Activated CD8-positive, alpha-beta memory T cell treated with anti-CD3 and anti-CD28 coated beads, Interleukin-2, amount 50 U/mL, for 1 hour (primary cell): ENCODE results near the gene HPCAL1.

Experiments
- DNase-seq: peaks from one replicate; pipeline ENCODE4 v3.0.0-alpha.2; 2020; ENCODE audit errors: extremely low read depth

HPCAL1 gene

DNA sequence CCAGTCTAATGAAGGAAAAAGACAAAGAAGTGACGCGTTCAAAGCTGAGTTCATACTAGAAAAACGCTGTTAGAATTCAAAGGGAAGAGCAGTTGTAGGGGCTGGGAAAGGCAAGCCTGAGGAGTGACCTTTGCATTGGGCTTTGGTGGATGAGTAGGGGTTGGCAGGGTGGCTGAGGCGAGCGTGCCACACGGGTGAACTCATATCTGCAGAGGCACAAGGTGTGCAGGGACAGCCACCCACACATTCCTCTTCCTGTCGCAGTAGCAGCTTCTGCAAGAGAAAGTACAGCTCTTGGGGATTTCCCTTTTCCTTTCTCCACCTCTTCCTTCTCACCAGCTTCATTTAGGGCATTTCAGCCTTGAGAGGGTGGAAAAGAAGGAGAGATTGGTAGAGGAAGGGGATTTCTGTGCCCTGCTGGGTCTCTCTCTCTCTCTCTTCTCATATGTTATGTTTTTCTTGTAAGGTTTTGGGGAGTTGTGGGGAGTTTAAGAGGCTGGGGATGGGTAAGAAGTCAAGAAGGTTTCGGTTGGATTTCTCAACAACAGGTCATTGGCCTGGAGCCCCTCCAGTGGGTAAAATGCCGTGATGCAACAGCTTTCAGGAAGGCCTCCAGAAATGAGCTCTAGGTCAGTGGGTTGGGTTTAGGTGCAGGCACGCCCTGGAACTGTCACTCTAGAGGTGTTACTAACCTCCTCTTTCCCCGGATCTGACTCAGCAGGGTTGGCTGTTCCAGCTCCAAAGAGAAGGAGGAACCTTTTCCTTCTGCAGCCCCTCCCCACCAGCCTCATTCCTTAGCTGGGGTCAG lies 105.3 kb downstream of the HPCAL1 start:
- DNase-seq, result peak; percentile 30

DNA sequence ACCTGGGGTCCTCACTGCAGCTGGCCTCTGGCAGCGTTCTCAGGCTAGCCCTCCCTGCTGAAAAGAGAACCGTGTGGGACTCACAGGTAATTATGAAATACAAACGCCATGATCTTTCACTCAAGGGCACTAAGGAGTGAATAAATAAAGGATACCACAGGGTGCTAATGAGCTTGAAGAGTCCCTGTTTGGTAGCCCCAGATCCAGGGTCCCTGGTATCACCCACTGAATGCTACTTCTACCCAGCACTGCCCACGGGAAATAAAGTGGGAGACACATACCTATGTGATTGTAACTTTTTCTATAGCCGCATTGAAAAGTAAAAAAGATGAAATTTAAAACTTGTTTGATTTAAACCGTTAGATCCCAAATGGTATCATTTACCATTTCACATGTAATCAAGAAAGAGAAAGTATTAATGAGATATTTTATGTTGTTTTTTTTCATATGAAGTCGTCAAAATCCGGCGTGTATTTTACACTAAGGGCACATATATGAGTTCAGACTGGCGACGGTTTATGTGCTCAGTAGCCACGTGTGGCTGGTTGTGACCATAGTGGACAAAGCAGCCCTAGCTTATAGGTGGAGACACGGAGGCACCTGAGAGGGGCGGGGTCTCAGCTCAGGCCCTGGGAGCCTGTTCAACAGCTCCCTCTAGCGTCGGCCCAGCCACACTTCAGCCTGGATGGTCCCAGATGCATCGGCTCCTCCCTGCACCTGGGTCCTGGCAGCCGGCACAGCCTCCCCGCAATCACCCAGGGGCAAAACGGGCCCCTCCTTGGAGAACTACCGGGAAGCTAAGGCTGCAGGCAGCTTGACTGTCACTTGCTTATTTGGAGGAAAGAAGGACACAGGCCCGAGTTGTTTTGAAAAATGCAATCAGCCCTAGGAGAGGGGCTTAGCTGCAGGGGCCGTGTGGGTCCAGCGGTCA lies 106.2 kb downstream of the HPCAL1 start:
- DNase-seq, result peak; percentile 43

DNA sequence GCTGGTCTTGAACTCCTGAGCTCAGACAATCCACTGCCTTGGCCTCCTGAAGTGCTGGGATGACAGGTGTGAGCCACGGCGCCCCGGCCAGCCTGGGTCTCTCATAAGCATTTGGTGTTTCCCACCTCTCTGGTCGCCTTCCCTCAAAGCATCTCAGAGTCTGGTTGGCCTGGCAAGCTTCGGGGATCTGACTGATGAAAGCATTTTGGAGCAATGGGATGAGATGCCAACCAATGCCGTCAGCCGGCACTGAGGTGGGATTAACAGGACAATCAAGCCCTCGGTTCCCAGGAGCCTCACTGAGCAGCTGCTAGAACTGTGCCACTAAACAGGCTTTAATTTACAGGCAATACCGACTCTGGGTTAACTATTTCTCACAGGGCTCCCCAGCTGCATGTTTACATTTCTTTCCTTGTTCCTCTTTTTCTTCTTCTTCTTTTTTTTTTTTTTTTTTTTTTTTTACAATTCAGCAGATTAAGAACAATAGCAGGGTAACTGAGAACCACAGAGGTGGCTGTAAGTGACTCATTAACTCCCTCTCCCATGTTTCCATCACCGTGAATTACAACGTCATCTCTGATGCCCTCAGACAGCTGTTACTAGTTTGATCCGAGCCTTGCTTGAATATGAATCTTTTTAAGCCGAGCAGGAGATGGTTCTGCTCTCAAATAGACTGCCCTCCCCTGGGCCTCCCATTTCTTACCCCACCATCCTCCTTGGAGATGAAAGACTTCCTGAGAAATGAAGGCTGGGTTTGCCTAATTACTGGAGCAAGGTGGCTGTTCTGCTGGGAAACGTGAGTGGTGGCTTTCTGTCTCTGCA lies 107.5 kb downstream of the HPCAL1 start:
- no peak for DNase-seq

DNA sequence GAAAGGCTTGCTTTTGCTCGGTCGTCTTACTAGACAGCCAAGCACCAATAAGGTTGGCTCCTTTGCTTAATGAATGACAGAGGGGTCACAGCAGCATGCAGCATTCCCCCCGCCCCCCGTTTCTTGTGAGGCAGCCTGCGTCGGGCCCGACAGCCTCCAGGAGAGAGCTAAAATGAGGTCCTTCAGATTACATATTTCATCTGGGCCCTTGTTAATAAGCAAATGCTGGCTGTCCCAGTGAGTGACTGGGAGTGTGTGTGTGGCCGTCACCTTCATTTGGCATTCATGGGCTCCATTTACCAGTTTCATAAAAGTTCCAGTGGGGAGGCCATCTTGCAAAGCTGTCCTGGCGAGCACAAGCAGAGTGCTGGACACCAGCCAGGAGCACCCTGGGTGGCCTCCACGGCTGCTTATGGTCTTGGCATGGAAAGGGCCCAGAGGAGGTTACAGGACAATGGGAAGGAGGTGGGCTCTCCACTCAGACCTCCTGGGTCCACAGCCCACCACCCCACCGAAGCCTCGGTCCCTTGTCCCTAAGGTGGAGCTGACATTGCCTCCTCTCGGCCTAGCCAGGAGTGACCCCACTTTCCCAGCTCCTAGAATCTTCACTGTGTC lies 108.2 kb downstream of the HPCAL1 start:
- no peak for DNase-seq

DNA sequence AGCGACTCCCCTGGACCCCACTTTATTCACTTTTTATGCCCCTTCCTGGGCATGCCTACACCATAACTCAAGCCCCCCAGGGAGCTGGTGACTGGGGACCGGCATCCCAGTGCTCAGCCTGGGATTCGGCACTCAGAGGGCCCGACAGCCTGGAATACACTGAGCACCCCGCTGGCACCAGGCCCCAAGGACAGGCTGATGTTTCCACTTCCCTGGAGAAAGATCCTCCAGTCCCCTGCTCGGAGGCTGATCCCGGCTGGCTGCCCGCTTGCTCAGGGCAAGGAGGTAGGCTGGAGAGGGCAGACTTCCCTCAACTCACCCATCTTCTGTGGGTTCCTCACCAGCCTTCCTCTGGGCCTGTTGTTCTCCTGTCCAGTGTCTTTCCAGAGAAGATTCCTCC lies 108.9 kb downstream of the HPCAL1 start:
- no peak for DNase-seq

DNA sequence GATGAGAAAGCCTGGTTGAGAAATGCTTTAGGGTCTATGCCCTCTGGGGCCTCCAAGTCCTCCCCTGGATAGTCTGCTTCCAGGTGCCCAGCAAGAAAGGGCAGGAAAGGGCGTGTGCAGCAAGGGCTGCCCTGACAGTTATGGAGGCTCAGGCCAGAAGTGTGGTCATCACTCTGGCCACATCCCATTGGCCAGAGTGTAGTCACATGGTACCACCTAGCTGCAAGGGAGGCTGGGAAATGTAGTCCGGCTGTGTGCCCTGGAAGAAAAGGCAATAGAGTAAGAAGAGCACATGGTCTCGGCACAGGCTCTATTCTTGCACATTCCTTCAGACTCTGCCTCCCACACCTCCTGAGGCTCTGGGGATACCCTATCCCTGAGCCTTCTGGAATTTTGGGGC lies 109.7 kb downstream of the HPCAL1 start:
- no peak for DNase-seq

DNA sequence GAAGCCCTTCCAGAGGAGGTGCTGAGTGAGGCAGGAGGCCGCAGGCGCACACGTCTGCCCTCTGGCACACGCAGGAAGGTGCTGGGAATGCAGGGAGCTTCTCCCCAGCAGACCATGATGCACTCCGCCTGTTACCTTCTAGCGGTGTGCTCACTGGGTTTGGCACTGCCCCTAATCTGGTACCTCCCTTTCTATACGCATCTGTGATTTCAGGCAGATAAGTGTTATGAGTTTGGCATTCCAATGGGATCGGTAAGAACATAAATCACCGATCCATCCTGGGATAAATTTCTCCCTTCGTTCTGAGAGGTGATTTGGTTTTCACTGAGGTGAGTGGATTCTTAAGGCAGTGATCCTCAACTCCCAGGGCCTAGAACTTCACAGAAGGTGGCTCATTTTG lies 110.8 kb downstream of the HPCAL1 start:
- no peak for DNase-seq

DNA sequence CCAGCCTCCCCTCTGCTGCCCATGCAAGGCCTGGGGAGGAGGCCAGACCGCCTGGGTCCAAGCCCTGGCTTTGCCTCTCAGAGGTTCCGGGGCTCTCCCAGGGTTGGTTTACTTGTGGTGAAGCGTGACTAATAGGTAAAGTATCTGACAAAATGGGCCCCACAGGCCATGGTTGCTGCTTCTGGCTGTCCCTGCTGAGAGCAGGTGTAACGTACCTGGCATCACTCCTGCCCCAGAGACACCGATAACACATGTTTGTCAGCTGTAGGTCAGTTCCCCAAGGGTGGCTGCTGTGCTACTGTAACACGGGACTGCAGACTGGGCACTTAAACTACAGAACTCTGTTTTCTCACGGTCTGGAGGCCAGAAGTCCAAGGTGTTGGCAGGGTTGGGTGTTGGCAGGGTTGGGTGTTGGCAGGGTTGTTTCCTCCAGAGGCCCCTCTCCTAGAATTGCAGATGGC lies 111.3 kb downstream of the HPCAL1 start:
- DNase-seq, result no peak

DNA sequence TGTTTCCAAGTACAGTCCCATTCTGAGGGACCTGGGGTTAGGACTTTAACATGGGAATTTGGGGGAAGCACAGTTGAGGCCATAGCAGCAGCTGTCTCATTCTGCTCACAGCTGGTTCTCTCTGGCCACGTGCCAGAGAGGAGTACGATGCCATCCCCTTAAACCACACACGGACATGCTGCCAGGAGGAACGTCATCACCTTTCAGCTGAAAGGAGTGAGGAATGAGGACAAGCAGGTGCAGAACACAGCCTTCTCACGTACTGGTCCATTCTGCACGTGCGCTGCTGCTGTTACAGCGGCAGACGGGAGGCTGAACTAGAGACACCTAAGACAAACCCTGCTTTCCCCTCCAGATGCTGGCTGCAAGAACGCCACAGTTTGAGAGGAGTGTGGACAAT lies 111.9 kb downstream of the HPCAL1 start:
- DNase-seq, result no peak

DNA sequence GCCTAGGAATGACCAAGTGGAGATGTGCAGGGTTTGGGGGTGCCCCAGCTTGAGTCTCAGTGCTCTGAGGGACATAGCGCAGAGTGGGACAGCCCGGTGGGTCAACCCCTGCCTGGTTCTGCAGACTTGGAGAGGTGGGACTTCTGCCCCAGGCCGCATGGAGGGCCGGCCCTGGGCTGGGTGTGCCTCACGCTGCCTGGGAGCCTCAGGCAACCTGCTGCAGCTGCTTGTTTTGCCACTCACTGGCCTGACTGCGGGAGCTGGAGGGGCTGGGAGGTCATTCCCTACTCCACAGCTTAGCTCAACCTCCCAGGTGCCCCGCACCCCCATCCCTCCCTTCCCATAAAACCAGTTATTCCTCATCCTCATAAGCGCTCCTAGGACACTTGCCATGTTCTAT lies 112.3 kb downstream of the HPCAL1 start:
- DNase-seq, result no peak

DNA sequence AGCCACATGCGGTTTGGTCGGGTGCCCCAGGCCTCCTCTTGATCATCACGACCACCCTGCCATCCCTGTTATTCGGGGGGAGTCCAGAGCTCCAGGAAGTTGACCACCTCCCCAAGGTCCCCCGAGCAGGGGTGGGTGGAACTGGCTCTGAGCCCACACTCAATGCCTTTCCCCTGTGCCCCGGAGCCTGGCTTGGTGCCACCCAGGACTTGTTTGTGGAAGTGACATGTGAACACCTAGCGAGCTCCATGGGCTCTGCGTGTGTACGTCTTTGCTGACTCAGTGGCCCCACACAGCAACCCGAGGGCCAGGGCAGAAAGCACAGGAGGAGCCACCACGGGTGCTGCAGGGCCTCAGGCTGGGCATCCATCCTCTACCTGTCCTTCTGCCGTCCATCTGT lies 112.9 kb downstream of the HPCAL1 start:
- DNase-seq, result no peak

DNA sequence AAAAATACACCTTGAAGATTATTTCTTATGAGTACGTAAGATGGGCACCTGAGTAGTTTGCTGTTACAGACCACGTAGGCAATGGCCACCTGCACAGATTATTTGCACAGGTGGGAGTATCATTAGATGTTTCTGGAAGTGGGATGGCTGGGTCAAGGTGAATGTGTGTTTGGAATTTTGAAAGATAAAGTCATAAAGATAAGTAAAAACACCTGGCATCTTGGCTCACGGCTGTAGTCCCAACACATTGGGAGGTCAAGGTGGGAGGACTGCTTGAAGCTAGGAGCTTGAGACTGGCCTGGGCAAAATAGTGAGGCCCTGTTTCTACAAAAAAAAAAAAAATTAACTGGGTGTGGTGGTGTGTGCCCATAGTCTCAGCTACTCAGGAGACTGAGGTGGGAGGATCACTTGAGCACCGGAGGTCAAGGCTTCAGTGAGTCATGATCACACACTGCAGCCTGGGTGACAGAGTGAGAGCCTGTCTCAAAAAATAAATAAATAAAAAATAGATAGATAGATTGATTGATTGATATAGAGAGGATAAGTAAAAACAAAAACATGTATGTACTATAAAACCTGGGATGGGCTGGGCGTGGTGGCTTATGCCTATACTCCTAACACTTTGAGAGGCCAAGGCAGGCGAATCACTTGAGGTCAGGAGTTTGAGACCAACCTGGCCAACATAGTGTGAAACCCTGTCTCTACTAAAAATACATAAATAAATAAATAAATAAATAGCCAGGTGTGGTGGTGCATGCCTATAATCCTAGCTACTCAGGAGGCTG lies 115.0 kb downstream of the HPCAL1 start:
- no peak for DNase-seq

DNA sequence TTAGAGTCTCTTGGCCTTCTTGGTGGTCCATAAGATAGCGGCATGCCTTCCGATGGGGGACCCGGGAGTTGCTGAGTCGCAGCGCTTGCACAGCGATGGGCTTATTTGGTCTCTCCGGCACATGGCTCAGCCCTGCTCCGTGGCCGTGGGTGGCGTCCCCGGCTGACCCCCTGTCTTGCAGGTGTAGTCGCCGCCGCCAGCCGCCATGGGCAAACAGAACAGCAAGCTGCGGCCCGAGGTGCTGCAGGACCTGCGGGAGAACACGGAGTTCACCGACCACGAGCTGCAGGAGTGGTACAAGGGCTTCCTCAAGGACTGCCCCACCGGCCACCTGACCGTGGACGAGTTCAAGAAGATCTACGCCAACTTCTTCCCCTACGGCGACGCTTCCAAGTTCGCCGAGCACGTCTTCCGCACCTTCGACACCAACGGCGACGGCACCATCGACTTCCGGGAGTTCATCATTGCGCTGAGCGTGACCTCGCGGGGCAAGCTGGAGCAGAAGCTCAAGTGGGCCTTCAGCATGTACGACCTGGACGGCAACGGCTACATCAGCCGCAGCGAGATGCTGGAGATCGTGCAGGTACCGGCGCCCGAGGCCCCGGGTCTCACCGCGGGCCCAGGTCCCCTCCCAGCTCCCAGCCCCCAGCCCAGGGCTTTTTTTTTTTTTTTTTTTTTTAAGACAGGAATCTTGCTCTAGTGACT lies 117.0 kb downstream of the HPCAL1 start:
- DNase-seq, result no peak

DNA sequence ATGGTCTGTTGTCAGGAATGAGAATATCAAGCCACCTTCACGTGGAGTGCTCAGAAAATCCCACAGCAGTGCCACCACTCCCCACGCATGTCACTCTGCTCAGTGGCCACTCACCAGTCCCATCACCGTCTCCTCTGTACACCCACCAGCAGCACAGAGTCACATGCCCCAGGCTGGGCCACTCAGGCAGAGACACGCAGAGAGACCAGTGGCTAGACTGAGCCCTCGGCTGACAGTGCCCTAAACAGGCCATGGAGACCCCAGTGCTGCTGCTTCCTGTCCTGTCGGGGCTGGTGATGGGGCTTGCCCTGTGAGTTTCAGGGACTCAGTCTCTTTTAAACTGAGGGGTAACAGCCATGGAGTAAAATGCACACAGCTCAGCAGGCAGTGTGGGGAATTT lies 119.5 kb downstream of the HPCAL1 start:
- DNase-seq, result no peak

DNA sequence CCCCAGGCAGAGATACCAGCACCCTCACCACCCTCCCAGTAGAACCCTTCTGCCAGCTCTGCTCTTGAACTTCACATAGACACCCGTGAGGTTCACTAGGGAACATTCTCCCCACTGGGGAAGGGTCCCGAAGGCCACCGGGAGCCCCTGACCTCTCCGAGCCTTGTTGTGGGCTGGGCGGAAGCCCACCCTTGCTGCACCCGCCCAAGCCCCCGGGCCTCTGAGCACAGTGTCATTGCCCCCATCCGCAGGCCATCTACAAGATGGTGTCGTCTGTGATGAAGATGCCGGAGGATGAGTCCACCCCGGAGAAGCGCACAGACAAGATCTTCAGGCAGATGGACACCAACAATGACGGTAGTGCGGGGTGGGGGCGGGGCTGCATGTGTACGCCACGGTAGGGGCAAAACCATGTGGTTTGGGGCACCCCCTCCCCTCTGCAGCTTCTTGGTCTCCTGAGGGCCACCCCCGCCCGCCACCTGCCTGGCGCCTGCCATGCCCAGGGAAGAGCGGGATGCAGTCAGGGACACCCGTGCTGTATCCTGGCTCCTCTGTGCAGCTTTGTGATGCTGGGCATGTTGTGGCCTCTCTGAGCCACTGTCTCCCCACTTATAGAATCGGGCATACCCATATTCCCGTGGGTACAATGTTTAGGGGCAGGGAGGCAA lies 120.2 kb downstream of the HPCAL1 start:
- no peak for DNase-seq

DNA sequence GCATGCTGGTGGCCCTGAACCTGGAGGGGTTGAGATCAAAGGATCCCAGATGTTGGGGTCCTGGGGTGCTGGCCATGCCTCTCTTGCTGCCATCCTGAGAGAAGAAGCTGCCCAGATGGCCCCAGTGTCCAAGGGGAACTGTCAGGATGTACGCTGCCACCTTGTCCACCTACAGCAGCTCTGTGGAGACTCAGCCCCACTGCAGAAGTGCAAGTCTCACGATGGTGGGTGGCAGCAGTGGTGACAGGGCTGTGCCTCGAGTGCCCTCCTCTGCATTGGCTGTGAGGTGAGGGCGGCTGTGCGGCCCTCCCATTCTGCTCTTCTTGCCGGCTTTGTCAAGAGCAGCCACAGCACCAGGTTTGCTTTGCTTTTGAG lies 120.7 kb downstream of the HPCAL1 start:
- DNase-seq, result no peak

DNA sequence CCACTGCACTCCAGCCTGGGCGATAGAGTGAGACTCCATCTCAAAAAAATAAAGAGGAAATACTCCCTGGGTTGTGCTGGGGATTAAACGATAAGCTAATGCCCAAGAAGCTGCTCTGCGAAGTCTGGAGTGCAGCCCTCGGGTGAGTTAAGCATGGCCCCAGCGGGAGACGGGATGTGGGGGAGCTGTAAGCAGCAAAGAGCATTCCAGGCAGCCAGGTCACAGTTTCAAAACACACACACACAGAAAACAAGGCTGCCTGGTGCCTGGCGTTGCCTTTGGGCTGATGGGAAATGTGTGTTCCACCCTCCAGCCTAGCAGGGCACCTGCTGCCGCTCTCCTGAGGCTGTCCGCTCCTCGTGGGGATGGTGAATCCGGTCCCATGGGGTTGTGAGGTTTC lies 121.3 kb downstream of the HPCAL1 start:
- no peak for DNase-seq

DNA sequence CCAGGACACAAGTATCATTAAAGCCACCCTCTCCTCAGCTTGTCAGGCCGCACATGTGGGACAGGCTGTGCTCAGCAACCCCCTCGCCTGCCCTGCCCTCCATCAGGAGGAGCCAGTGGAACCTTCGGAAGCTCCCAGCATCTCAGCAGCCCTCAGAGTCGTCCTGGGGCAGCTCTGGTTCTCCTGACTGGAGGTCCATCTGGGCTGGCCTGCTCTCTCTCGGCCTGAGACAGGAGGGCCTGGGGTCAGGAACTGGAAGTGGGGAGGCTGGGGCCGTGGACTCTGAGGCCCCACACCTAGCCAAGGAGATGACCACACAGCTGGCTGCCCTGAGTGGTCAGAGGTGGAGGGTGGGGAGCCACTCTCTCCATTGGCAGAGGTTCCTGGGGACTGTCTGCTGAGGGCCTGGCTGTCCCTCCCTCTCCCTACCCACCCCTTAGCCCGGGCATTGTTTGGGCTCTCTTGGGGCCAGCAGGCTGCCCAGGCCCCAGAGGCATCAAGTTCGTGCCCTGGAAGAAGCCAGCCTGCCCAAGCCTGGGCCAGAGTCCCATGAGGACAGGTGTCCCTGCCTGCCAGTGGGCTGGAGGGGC lies 122.3 kb downstream of the HPCAL1 start:
- DNase-seq, result no peak

DNA sequence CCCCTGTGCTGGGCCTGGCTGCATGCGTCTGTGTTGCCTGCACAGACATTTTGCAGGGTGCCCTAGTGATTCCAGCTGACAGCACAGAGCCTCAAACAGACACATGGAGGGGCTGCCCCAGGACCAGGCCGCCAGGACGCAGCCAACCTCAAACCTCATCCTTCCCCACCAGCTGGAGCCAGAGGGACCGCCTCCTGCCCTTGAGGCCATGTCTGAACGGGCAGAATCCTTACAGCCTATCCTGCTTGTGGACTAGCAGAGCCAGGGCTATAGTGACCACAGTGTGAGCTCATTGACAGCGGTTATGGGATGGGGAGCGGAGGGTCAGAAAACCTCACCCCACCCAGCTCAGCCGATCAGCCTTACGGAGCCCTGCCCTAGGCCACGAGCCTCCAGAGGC lies 123.0 kb downstream of the HPCAL1 start:
- DNase-seq, result no peak
